SU-DHL-6 (cell line): ENCODE measurements around the gene DENND2A.

ENCODE experiments used
- EZH2phosphoT487 ChIP-seq: fragments of 200-600 bp; sonication (generic), shearing (Covaris generic); conservative IDR thresholded peaks from 2 replicates; pipeline ENCODE4 v1.6.1; 2018; ENCODE audit warnings: mild to moderate bottlenecking, antibody characterized with exemption, low read length, moderate library complexity, mixed read lengths
- TF ChIP-seq, protein P1 (sequence below): fragments of 200-600 bp; sonication (generic); IDR thresholded peaks from one replicate; pipeline ENCODE4 v1.5.1; 2017; ENCODE audit warnings: antibody characterized with exemption, mild to moderate bottlenecking, low read length, moderate library complexity; ENCODE audit not compliant: insufficient read depth, poor library complexity, severe bottlenecking

DNA sequence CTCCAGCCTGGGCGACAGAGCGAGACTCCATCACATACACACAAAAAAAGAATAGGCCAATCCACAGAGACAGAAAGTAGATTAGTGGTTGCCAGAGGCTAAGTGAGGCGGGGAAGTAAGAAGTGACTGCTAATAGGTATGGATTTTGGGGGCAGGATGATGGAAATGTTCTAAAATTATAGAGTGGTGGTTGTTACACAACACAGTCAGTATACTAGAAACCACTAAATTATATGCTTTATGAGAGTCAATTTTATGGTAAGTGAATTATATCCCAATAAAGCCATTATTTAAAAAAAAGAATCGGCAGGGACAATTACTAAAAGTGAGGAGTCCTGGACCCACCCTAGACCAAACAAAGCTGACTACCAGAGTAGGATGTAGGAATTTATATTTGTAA, 24.3 kb downstream of the DENND2A start:
- TF ChIP-seq, protein P1, sequence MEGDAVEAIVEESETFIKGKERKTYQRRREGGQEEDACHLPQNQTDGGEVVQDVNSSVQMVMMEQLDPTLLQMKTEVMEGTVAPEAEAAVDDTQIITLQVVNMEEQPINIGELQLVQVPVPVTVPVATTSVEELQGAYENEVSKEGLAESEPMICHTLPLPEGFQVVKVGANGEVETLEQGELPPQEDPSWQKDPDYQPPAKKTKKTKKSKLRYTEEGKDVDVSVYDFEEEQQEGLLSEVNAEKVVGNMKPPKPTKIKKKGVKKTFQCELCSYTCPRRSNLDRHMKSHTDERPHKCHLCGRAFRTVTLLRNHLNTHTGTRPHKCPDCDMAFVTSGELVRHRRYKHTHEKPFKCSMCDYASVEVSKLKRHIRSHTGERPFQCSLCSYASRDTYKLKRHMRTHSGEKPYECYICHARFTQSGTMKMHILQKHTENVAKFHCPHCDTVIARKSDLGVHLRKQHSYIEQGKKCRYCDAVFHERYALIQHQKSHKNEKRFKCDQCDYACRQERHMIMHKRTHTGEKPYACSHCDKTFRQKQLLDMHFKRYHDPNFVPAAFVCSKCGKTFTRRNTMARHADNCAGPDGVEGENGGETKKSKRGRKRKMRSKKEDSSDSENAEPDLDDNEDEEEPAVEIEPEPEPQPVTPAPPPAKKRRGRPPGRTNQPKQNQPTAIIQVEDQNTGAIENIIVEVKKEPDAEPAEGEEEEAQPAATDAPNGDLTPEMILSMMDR = no peak
- TF ChIP-seq EZH2phosphoT487 = no peak
